Measurements from ENCODE around the gene MACROD1. TPM values are rescaled to one million over a fixed set of nuclear protein-coding genes. Genes with fewer than 3 reads are reported as not detected.

The MACROD1 gene
- total RNA-seq, 1 donor from 2014 or later, result 20.6 TPM

- Mint-ChIP-seq H3K4me1 (ENCODE audit: low read depth) (peaks cover 22% of the 10 kb centered on the region), H3K27ac (ENCODE audit: unreplicated experiment) (no peak overlapping the region), H3K4me3 (ENCODE audit: unreplicated experiment) (no peak overlapping the region), H3K9me3 (ENCODE audit: low read depth) (peaks cover 4% of the 10 kb centered on the region), H3K36me3 (ENCODE audit: low read depth) (no peaks in the 10 kb centered on the region), H3K27me3 (ENCODE audit: low read depth) (no peaks in the 10 kb centered on the region)
- TF ChIP-seq, protein P1, sequence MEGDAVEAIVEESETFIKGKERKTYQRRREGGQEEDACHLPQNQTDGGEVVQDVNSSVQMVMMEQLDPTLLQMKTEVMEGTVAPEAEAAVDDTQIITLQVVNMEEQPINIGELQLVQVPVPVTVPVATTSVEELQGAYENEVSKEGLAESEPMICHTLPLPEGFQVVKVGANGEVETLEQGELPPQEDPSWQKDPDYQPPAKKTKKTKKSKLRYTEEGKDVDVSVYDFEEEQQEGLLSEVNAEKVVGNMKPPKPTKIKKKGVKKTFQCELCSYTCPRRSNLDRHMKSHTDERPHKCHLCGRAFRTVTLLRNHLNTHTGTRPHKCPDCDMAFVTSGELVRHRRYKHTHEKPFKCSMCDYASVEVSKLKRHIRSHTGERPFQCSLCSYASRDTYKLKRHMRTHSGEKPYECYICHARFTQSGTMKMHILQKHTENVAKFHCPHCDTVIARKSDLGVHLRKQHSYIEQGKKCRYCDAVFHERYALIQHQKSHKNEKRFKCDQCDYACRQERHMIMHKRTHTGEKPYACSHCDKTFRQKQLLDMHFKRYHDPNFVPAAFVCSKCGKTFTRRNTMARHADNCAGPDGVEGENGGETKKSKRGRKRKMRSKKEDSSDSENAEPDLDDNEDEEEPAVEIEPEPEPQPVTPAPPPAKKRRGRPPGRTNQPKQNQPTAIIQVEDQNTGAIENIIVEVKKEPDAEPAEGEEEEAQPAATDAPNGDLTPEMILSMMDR (IDR thresholded peaks at IDR 0.05), result no peak
- DNase-seq (ENCODE audit: low spot score), result no peak
Observed at GRCh38 chr11:64178203-64178602, 12.3 kb upstream of the MACROD1 start.

GRCh38 chr11:64176751-64177150 lies 10.8 kb upstream of the MACROD1 start:
- DNase-seq (ENCODE audit: low spot score), result no peak
- H3K27ac Mint-ChIP-seq (ENCODE audit: unreplicated experiment), result no peak overlapping the region
- TF ChIP-seq, protein P1 (IDR thresholded peaks at IDR 0.05), result no peak
- H3K4me1 Mint-ChIP-seq (ENCODE audit: low read depth), result peaks cover 12% of the 10 kb centered on the region
- H3K36me3 Mint-ChIP-seq (ENCODE audit: low read depth), result no peaks in the 10 kb centered on the region
- H3K9me3 Mint-ChIP-seq (ENCODE audit: low read depth), result peaks cover 4% of the 10 kb centered on the region
- H3K4me3 Mint-ChIP-seq (ENCODE audit: unreplicated experiment), result no peak overlapping the region
- H3K27me3 Mint-ChIP-seq (ENCODE audit: low read depth), result no peaks in the 10 kb centered on the region

DNA sequence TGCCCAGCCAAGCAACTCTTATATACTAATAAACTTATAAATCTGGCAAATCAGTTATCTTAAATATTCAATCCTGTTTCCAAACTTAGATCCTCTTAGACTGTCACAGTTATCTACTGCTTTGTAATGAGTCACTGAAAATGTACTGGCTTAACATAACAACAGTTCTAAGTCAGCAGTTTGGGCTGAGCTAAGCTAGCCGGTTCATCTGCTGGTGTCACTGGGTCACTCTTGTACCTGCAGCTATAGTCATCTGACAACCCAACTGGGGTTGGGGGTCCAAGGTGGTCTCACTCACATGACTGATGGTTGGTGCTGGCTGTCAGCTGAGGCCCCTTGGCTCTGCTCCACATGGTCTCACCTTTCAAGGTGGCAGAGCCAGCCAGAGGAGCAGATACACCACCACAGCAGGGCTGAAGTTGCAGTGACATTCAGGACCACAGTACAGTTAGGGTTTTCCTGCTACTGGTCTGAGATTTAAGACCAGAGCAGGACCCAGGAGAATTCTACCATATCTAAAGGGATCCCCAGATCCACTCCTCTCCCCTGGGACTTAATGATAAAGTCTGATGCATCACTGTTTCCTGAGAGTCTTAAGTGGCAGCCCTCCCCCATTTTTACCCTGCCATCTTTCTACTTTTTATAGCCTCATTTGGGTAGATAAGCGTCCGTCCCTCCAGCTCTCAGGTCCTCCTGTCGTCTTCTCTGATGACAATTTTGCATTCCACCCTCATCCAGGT lies 7.9 kb upstream of the MACROD1 start:
- Mint-ChIP-seq H3K4me3 (ENCODE audit: unreplicated experiment) (no peak overlapping the region), H3K27ac (ENCODE audit: unreplicated experiment) (no peak overlapping the region), H3K9me3 (ENCODE audit: low read depth) (peaks cover 4% of the 10 kb centered on the region), H3K4me1 (ENCODE audit: low read depth) (no peaks in the 10 kb centered on the region), H3K27me3 (ENCODE audit: low read depth) (no peaks in the 10 kb centered on the region), H3K36me3 (ENCODE audit: low read depth) (no peaks in the 10 kb centered on the region)
- TF ChIP-seq, protein P1 (IDR thresholded peaks at IDR 0.05), result no peak
- DNase-seq (ENCODE audit: low spot score), result no peak

- H3K36me3 Mint-ChIP-seq (ENCODE audit: low read depth), result no peaks in the 10 kb centered on the region
- H3K4me1 Mint-ChIP-seq (ENCODE audit: low read depth), result peaks cover 6% of the 10 kb centered on the region
- no peak overlapping the region for H3K4me3 Mint-ChIP-seq (ENCODE audit: unreplicated experiment)
Observed at GRCh38 chr11:64170419-64170818, 4.5 kb upstream of the MACROD1 start.

GRCh38 chr11:64165481-64165841 lies 452 bp downstream of the MACROD1 start:
- Mint-ChIP-seq H3K27ac (ENCODE audit: unreplicated experiment) (no peak overlapping the region), H3K4me1 (ENCODE audit: low read depth) (peaks cover 15% of the 10 kb centered on the region), H3K9me3 (ENCODE audit: low read depth) (no peaks in the 10 kb centered on the region), H3K27me3 (ENCODE audit: low read depth) (no peaks in the 10 kb centered on the region), H3K4me3 (ENCODE audit: unreplicated experiment) (peak overlapping the region; percentile 84), H3K36me3 (ENCODE audit: low read depth) (no peaks in the 10 kb centered on the region)
- TF ChIP-seq, protein P1 (IDR thresholded peaks at IDR 0.05), result peak; percentile 58
- DNase-seq (ENCODE audit: low spot score), result no peak

More at GRCh38 chr11:64170419-64170818, 4.5 kb upstream of the MACROD1 start:
- Mint-ChIP-seq H3K27ac (ENCODE audit: unreplicated experiment) (no peak overlapping the region), H3K27me3 (ENCODE audit: low read depth) (no peaks in the 10 kb centered on the region), H3K9me3 (ENCODE audit: low read depth) (peaks cover 4% of the 10 kb centered on the region)
- TF ChIP-seq, protein P1 (IDR thresholded peaks at IDR 0.05), result no peak
- no peak for DNase-seq (ENCODE audit: low spot score)

Measured in chondrocyte (in vitro differentiated cells).